Panc1 (cell line): ENCODE results near the gene TGFBRAP1.

ENCODE experiments used
- CTCF ChIP-seq: fragments of 450-650 bp; IDR thresholded peaks from 2 replicates; pipeline ENCODE4 v1.5.1; 2017; ENCODE audit warnings: mild to moderate bottlenecking
- POLR2AphosphoS5 ChIP-seq: IDR thresholded peaks from 2 replicates; pipeline ENCODE4 v1.6.1; 2012; ENCODE audit warnings: mild to moderate bottlenecking, low read depth, low read length, moderate library complexity
- SIN3A ChIP-seq: IDR thresholded peaks from 2 replicates; pipeline ENCODE4 v1.6.1; 2012; ENCODE audit warnings: low read depth, mild to moderate bottlenecking, low read length, moderate library complexity, borderline replicate concordance; ENCODE audit not compliant: insufficient read depth
- TCF7L2 ChIP-seq: IDR thresholded peaks from 2 replicates; pipeline ENCODE4 v1.6.1; 2011; ENCODE audit warnings: mild to moderate bottlenecking, low read depth, low read length, inconsistent platforms

- TF ChIP-seq CTCF, result no peak
- no peak for TF ChIP-seq POLR2AphosphoS5
- TF ChIP-seq TCF7L2, result no peak
- no peak for TF ChIP-seq SIN3A
Measured at GRCh38 chr2:105249891-105250290, 79.6 kb downstream of the TGFBRAP1 start.
